ENCODE data around the gene C12orf56. TPM values are rescaled to one million over a fixed set of nuclear protein-coding genes. Genes with fewer than 3 reads are reported as not detected.
"Not testable (repeated sequence)": the region's sequence is repeated elsewhere in the genome, so short reads cannot be mapped to it uniquely, and the experiment has no call there.

The C12orf56 gene
- polyA plus RNA-seq, 1 donor, result 1.2 TPM

DNA sequence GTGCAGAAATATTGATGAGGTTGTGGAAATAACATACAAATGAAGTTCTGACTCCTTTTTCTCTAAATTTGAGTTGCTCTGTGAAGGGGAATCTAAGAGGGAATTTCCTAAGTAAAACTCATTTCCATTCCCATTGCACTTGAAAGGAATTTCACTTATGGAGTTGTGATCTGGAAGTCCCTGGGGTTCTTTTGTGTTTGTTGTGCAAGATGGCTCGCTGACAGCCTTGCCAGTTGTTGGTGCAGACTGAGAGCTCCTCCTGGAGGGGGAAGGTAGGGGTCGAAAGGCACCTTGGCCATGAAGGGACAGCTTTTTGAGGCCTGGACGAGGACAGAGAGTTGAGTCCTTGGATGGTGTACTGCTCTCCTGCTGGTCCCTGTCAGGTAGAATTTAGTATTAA lies 72.0 kb downstream of the C12orf56 start:
- DNase-seq (ENCODE audit: low read depth), result no peak

DNA sequence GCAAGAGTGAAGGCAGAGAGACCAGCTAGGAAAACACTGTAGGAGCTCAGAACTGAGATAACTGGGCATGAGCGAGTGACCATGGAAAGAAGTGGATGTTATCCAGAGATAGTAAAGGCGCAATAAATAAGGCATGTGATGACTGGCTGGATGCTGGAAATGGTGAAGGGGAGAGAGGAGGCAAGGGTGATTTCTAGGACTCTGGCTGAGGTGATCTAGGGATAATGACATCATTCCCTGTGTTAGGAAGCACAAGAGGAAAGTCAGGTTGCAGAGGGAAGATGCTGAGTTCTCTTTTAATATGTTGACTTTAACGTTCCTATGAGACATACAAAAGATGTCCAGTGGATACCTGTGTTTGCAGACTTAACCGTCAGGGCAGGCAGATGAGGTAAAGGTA lies 78.7 kb downstream of the C12orf56 start:
- DNase-seq (ENCODE audit: low read depth), result no peak

DNA sequence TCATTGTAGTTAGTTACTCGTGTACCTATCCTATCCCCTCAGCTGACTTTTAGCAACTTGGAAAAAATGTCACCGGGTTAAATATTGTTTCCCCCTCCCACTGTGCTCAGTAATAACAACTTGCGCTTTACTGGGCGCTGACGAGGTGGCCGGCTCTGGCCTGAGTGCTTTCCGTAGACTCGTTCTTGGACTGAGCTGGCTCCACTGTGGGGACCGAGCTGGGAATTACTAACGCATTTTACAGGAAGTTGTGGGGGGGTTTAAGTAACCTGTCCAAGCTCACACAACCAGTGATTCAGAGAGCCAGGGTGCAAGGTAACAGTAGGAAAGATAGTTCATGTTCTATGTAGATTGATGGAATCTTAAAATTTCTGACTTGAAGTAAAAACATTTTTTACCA lies 86.0 kb downstream of the C12orf56 start:
- no peak for DNase-seq (ENCODE audit: low read depth)

DNA sequence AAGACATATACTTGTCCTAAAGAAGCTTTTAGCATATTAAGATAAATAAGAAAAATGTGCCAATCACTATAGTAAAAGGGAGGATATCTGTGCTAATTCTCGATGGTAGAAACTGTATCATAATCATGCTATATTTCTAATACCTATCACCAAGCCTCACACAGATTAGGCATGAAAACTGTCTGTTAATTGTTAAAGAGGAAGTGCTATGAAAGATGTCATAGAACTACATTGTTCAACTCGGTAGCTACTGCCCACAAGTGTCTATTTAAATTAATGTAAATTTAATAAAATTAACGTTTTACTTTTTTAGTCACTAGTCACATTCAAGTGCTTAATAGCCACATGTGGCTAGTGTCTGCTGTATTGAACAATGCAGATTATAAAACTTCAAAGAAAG lies 90.9 kb downstream of the C12orf56 start:
- no peak for DNase-seq (ENCODE audit: low read depth)

DNA sequence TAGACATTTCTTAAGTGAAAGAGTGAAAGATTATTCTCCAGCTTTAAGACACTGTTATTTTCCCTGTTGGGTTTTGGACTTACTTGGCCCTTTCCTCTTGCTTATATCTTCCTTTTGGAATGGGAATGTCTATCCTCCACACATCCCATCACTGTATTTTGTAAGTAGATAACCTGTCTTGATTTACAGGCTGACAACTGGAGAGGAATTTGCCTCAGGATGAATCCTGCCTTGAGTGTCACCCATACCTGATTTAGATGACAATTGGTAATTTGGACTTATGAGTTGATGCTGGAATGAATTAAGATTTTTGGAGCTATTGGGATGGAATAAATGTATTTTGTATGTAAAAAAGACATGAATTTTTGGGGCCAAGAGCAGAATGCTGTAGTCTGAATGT lies 94.3 kb downstream of the C12orf56 start:
- no peak for DNase-seq (ENCODE audit: low read depth)

DNA sequence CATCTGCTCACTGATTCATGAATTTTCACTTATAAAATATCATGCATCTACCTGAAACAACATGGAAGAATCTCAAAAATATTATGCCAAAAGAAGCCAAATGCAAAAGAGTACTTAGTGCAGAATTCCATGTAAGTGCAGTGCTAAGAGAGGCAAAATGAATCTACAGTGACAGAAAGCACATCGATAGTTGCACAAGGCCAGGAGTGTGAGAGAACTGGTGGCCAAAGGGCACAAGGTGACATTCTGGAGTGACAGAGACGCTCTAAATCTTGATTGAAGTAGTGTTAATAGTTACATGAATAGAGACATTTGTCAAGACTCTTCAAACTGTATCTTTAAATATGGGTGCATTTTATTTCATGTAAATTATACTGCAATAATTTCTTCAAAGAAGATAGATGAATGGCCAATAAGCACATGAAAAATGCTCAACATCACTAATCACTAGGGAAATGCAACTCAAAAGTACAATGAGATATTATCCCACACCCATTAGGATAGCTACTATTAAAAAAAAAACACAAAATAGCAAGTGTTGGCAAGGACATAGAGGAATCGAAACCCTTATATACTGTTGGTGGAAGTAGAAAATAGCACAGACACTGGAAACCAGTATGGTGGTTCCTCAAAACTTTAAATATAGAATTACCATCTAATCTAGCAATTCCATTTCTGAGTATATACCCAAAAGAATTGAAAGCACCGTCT lies 96.7 kb downstream of the C12orf56 start:
- DNase-seq (ENCODE audit: low read depth), result no peak

DNA sequence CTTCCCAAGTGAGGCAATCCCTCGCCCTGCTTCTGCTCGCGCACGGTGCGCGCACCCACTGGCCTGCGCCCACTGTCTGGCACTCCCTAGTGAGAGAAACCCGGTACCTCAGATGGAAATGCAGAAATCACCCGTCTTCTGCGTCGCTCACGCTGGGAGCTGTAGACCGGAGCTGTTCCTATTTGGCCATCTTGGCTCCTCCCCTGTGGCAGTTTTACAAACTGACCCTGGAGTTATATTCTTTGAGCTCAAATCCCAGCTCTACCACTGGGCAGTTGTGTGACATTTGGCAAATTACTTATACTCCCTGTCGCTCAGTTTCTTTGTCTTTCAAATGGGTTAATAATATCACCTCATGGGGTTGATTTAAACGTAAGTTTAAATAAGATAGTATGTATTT lies 97.4 kb downstream of the C12orf56 start:
- not testable (repeated sequence) for DNase-seq (ENCODE audit: low read depth)

DNA sequence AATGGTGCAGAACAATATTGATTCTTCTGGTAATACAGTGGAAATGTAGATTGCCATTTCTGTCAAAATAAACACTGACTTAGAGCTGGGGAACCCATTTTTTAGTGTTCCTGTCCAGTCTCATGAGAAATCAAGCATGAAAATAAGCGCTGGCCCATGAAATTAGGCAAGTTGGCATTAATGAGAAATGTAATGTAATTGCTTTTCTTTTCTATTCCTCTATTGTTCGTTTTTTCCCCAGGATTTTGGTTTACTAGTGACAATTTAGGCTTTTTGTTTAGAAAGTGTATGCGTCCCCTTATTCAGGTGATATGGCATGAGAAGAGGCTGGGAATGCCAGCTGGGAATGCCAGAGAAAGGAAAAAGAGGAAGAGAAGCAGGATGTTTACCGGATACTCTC lies 104.0 kb downstream of the C12orf56 start:
- DNase-seq (ENCODE audit: low read depth), result no peak

DNA sequence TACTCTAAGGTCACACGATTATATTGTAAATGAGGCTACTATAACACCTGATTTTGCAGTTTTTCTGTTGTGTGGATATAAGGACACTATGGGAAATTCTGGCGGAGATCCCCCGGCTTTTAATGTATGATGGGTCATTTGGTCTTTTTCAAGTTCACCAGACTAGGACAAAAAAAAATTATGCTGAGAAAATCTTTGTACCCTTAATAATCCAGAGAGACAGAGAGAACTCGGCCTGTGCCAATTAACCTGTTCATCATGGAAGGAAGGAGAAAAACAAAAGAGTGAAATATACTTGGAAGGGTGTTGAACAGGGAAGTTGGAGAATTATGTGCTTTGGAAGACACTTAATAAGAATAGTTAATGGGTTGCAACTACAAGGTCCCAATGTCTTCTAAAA lies 106.3 kb downstream of the C12orf56 start:
- no peak for DNase-seq (ENCODE audit: low read depth)

DNA sequence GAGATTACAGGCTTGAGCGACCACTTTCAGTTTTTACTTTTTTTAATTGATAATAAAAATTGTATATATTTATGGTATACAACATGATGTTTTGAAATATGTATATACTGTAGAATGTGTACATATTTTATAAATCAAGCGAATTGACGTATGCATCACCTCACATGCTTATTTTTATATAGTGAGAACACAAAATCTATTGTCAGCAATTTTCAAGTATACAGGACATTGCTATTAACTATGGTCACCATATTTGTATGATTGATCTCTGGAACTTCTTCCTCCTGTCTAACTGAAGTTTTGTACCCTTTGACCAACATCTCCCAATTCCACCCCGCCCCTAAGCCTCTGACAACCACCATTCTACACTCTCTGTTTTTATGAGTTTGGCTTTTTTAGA lies 112.1 kb downstream of the C12orf56 start:
- DNase-seq (ENCODE audit: low read depth), result no peak

DNA sequence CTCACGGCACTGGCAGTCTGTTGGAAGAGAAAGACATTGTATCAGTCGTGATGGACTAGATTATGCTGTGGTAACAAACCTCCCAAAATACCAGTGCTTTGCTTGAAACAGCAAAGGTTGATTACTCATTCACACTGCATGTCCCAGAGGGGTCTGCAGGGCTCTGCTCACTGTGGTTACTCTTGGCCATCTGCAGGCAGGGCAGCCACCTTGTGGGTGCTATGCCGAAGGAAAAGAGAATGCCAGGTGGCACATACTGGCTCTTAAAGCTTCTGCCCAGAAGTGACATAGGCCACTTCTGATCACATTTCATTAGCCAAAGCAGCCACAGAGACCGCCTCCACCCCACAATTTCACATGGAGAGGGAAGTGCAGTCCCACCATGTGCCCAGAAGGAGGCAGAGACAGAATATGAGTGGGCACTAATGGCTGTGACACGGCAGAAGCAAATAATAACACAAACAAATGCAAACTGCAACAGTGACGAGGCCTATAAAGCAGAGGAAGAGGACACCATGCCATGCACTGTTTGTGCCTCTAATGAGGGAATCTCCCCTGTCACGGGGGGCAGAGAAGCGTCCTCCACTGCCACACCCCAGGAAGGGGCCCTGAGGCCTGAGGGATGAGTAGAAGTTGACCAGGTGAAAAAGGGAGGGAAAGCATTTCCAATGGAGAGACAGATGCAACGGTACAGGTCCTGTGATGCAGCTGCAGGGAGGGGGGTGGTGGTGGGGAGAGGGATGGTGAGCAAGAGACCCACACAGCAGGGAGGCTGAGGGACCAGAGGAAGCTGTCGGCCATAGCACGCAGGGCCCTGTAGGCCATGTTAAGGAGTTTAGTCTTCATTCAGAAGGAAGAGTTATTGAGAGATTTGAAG lies 116.8 kb downstream of the C12orf56 start:
- DNase-seq (ENCODE audit: low read depth), result no peak

DNA sequence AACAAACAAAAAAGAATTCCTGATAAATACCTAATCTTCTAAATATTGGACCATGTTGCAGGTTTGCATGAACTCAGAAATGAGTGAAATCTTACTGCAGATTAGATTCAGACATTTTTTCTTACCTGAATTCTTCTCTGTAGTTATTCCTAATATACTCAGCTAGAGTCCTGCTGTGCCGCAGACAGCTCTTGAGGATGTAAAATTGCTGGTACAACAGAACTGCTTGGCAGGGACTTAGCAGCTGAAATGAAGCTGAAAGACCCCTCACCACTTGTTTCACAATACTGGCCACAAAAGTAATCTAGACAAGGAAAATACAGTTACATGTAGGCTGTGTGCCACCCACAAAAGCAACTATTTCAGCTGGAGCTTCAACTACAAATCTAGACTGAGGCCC lies 120.1 kb downstream of the C12orf56 start:
- DNase-seq (ENCODE audit: low read depth), result no peak

DNA sequence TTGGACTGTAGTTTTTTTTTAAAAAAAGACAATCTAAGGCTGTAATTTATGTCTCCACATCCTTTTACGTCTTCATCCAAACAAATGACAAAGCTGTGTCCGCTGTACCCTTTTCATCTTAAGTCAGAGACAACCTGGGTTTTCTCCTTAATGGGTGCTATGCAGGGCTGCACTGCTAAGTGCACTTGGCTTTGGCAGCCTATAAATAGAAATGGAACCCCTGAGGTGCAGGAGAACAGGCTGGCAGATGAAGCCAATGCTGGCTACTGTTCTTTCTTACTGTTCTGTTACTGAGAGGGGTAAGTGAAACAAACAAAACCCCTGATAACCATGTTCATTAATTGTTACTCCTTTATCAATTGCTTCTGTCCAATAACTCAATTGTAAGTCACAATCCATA lies 121.4 kb downstream of the C12orf56 start:
- no peak for DNase-seq (ENCODE audit: low read depth)

DNA sequence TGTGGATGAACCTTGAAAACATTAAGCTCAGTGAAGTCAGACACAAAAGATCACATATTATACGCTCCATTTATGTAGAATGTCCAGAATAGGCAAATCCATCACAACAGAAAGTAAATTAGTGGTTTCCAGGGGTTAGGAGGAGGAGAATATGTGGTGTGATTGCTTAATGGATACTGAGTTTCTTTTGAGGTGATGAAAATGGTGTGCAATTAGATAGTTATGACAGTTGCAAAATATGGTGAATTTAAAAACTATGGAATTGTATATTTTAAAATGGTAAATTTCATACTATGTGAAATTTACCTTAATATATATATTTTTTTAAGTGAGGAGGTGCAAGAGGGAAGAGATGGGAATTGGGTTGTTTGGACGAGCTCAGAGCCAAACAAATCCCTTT lies 122.1 kb downstream of the C12orf56 start:
- DNase-seq (ENCODE audit: low read depth), result no peak

DNA sequence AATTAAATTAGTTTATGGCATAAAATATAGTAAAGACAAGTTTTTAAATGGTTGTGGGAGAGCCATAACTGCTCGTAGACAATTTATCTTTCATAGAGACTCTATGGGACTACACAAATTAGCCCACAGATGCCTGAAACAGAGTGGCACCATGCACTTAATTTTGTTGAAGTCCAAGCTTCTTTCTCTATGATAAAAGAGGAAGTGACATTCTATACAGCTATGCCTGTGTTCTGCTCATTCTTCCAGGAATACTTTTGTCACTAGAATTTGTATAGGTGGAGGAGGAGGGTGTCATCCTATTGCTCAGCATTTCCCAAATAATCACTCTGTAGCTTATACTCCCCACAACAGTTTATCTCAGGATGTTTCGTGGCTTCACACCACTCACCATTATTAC lies 124.7 kb downstream of the C12orf56 start:
- no peak for DNase-seq (ENCODE audit: low read depth)

DNA sequence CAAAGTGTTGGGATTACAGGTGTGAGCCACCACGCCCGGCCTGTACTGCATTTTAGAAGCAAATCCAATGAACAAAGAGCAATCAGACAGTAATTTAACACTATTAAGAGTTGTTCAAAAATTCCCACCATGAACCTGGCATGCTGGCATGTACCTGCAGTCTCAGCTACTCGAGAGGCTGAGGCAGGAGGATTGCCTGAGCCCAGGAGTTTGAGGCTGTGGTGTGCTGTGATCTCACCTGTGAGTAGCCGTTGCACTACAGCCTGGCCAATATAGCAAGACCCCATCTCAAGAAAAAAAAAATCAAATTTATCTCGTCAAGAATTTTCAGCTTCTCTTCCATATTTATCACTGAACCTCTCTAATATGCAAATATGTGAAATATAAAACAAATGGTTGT lies 128.7 kb downstream of the C12orf56 start:
- no peak for DNase-seq (ENCODE audit: low read depth)

DNA sequence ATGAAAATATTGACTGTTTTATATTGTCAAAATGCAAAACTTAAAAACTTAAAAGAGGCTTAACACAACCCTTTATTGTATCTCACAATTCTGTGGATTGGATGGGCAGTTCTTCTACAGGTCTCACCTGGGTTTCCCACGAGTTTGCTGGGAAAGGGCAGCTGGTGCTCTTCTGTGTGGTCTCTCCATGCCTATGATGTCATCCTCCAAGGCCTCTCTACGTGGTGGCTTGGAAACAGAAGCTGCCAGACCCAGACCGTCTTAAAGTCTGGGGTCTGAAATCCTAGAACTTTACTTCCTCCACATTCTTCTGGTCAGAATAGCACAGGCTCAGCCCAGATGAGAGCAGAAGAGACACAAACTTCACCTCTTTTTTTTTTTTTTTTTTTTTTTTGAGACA lies 132.0 kb downstream of the C12orf56 start:
- DNase-seq (ENCODE audit: low read depth), result no peak

DNA sequence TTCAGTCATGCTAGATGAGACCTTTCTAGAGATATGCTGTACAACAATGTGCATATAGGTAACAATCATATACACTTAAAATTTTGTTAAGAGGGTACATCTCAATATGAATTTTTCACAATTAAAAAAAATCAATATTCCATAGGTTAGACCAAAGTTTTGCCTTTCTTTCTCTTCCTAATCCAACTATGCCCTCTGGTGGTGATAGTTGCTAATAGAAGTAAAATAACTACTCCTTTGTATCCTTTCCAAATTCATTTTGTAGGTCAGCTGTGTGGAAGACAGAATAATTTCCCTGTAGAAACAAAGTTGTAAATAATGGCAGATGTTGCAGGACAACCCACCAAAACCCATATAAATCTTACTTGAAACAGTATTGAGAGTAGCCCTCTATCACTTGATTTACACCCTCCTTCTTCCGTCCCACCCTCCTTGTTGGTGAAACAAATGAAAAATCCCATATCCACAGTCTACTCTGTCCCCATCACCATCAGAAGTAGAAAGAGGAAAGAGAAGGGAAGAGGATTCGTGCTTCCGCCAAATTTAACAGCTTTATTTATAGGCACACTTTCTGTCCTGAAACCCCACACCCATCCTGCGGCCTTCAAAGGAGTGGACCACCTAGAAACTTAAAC lies 134.3 kb downstream of the C12orf56 start:
- DNase-seq (ENCODE audit: low read depth), result peak; percentile 46

DNA sequence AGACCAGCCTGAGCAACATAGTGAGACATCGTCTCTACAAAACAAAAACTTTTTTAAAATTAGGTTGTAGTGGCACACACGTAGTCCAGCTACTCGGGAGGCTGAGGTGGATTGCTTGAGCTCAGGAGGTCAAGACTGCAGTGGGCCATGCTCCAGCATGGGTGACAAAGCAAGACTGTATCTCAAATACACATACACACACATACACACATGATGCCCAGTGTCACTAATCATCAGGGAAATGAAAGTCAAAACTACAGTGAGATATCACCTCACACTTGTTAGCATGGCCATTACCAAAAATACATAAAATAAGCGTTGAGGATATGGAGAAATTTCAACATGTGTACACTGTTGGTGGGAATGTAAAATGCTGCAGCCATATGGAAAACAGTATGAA lies 135.3 kb downstream of the C12orf56 start:
- no peak for DNase-seq (ENCODE audit: low read depth)

DNA sequence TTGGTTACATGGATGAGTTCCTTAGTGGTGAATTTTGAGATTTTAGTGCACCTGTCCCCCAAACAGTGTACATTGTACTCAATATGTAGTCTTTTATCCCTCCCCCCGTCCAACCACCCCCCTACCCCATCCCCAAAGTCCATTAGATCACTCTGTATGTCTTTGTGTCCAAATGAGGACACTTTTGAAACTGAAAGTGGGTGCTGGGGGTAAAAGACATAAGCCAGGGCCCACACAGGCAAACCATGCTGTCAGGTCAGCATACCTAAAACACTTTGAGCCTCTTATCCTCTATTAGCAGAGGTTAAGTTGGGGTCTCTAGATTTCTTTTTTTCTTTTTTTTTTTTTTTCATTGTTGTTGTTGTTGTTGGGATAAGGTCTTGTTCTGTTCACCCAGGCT lies 137.2 kb downstream of the C12orf56 start:
- no peak for DNase-seq (ENCODE audit: low read depth)

DNA sequence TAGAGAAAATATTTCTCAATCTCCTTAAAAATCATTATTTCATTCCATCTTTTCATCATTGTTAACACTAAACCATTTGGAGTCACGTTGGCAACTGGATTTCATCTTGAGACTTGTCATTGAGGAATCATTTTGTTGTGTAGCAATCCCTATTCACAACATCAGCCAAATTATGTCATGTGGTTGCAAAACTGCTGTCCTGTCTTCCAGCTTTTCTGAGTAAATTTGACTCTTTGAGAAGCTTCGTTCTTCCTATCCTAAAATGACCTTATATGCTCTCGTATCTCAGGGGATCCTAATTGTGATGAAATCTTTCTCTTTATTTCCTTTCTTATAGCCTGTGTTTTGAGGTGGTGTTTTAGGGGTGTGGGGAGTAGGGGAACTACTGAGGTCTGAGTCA lies 137.9 kb downstream of the C12orf56 start:
- DNase-seq (ENCODE audit: low read depth), result peak; percentile 14

DNA sequence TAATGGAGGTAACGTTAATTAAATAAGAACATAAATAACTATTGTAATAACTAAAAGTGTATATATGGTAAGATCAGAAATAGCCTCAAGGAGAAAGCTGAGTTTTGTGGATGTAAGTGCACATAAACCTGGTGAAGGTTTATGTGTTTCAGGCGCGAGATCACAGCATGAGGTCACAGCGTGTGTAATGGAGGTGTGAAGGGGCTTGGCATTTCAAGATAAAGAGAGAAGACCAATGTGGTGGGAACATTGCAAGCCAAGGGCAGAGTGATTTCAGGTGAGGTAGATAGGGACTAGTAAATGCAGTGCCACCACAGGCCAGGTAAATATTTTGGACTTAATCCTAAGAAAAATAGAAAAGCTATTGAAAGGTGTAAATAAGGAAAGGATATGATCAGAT lies 146.7 kb downstream of the C12orf56 start:
- no peak for DNase-seq (ENCODE audit: low read depth)

DNA sequence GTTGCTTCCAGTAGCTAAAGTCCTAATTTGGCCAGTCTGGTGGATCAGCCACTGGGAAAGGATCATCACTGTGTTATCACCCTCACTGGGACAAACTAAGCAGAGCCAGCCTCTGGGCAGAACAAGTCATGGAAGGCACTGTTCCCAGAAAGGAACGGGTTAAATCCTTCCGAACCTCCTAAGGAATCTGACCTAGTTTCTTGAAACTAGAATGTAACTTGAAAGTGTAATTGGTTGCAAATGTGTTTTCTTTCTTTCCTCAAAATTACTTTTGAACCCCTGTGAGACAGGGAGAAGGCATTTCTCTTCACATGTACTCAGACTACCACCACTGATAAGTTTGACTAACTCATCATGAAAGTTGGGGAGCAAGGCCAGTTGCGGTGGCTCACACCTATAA lies 149.8 kb downstream of the C12orf56 start:
- DNase-seq (ENCODE audit: low read depth), result no peak
